Measurements from ENCODE around the gene UTP14A. TPM values are rescaled to one million over a fixed set of nuclear protein-coding genes. Genes with fewer than 3 reads are reported as not detected.

The UTP14A gene
- total RNA-seq, 2 donors from 2014 or later: 31.5 to 54.8 TPM

- DNase-seq (ENCODE audit: low spot score): peak; percentile 77
- H3K27ac Mint-ChIP-seq: no peak overlapping the region
- H3K36me3 Mint-ChIP-seq: no peaks in the 10 kb centered on the region
- peaks cover 0 to 2% of the 10 kb centered on the region in 2 donors for H3K27me3 Mint-ChIP-seq
- ATAC-seq: peak; percentile 84 to 86
- peak overlapping the region; percentile 87 for H3K4me3 Mint-ChIP-seq
- no peaks in the 10 kb centered on the region for H3K9me3 Mint-ChIP-seq
- peaks cover 0 to 8% of the 10 kb centered on the region in 2 donors for H3K4me1 Mint-ChIP-seq (ENCODE audit: low read depth in 2 of 2)
Measured at GRCh38 chrX:129932016-129932820, 26.3 kb downstream of the UTP14A start.

GRCh38 chrX:129932821-129933321, 26.9 kb downstream of the UTP14A start:
- H3K4me1 Mint-ChIP-seq (ENCODE audit: low read depth in 2 of 2): peaks cover 0 to 8% of the 10 kb centered on the region in 2 donors
- H3K4me3 Mint-ChIP-seq: peak overlapping the region; percentile 39
- H3K27ac Mint-ChIP-seq: no peak overlapping the region
- H3K36me3 Mint-ChIP-seq: no peaks in the 10 kb centered on the region
- no peaks in the 10 kb centered on the region for H3K9me3 Mint-ChIP-seq
- no peak for DNase-seq (ENCODE audit: low spot score)
- H3K27me3 Mint-ChIP-seq: peaks cover 0 to 2% of the 10 kb centered on the region in 2 donors
- ATAC-seq: no peak

- H3K4me1 Mint-ChIP-seq (ENCODE audit: low read depth in 2 of 2): peaks cover 0 to 8% of the 10 kb centered on the region in 2 donors
- H3K27me3 Mint-ChIP-seq: peaks cover 6 to 7% of the 10 kb centered on the region in 2 donors
- H3K9me3 Mint-ChIP-seq: no peaks in the 10 kb centered on the region
- DNase-seq (ENCODE audit: low spot score) (no peak), ATAC-seq (no peak)
- H3K27ac Mint-ChIP-seq: no peak overlapping the region
- no peaks in the 10 kb centered on the region for H3K36me3 Mint-ChIP-seq
- H3K4me3 Mint-ChIP-seq: peak overlapping the region; percentile 73
Measured at GRCh38 chrX:129933700-129934099, 27.7 kb downstream of the UTP14A start.

- Mint-ChIP-seq H3K27ac (no peak overlapping the region), H3K27me3 (peaks cover 6 to 10% of the 10 kb centered on the region in 2 donors), H3K36me3 (no peaks in the 10 kb centered on the region), H3K4me1 (ENCODE audit: low read depth in 2 of 2) (peaks cover 0 to 8% of the 10 kb centered on the region in 2 donors), H3K4me3 (no peak overlapping the region), H3K9me3 (no peaks in the 10 kb centered on the region)
- no peak for ATAC-seq
- DNase-seq (ENCODE audit: low spot score): no peak
Measured at GRCh38 chrX:129934461-129934860, 28.5 kb downstream of the UTP14A start.

- no peak overlapping the region for H3K4me3 Mint-ChIP-seq
- H3K27me3 Mint-ChIP-seq: peaks cover 6 to 11% of the 10 kb centered on the region in 2 donors
Measured at GRCh38 chrX:129934952-129935351, 29.0 kb downstream of the UTP14A start.

GRCh38 chrX:129938081-129938480, 32.1 kb downstream of the UTP14A start:
- ATAC-seq: no peak
- DNase-seq (ENCODE audit: low spot score): no peak
- peaks cover 6 to 14% of the 10 kb centered on the region in 2 donors for H3K27me3 Mint-ChIP-seq
- no peak overlapping the region for H3K4me3 Mint-ChIP-seq
- H3K4me1 Mint-ChIP-seq (ENCODE audit: low read depth in 2 of 2): peaks cover 0 to 3% of the 10 kb centered on the region in 2 donors
- H3K9me3 Mint-ChIP-seq: no peaks in the 10 kb centered on the region
- peak overlapping the region in 1 of 2 donors; percentile 17 for H3K27ac Mint-ChIP-seq
- H3K36me3 Mint-ChIP-seq: no peaks in the 10 kb centered on the region

More at GRCh38 chrX:129934952-129935351, 29.0 kb downstream of the UTP14A start:
- ATAC-seq (no peak), DNase-seq (ENCODE audit: low spot score) (no peak)
- H3K4me1 Mint-ChIP-seq (ENCODE audit: low read depth in 2 of 2): peaks cover 0 to 8% of the 10 kb centered on the region in 2 donors
- H3K36me3 Mint-ChIP-seq: no peaks in the 10 kb centered on the region
- no peaks in the 10 kb centered on the region for H3K9me3 Mint-ChIP-seq
- H3K27ac Mint-ChIP-seq: no peak overlapping the region

GRCh38 chrX:129939986-129940385, 34.0 kb downstream of the UTP14A start:
- Mint-ChIP-seq H3K9me3 (no peaks in the 10 kb centered on the region), H3K27me3 (peaks cover 6 to 11% of the 10 kb centered on the region in 2 donors), H3K36me3 (no peaks in the 10 kb centered on the region), H3K4me3 (no peak overlapping the region), H3K4me1 (ENCODE audit: low read depth in 2 of 2) (no peaks in the 10 kb centered on the region), H3K27ac (no peak overlapping the region)
- no peak for ATAC-seq
- no peak for DNase-seq (ENCODE audit: low spot score)

GRCh38 chrX:129940721-129941120, 34.8 kb downstream of the UTP14A start:
- H3K27ac Mint-ChIP-seq: no peak overlapping the region
- DNase-seq (ENCODE audit: low spot score) (no peak), ATAC-seq (no peak)
- no peaks in the 10 kb centered on the region for H3K36me3 Mint-ChIP-seq
- H3K4me3 Mint-ChIP-seq: no peak overlapping the region
- H3K27me3 Mint-ChIP-seq: peaks cover 6 to 11% of the 10 kb centered on the region in 2 donors
- no peaks in the 10 kb centered on the region for H3K4me1 Mint-ChIP-seq (ENCODE audit: low read depth in 2 of 2)
- H3K9me3 Mint-ChIP-seq: no peaks in the 10 kb centered on the region

GRCh38 chrX:129945131-129945530, 39.2 kb downstream of the UTP14A start:
- ATAC-seq: no peak
- DNase-seq (ENCODE audit: low spot score): no peak
- no peaks in the 10 kb centered on the region for H3K9me3 Mint-ChIP-seq

GRCh38 chrX:129953334-129953648, 47.3 kb downstream of the UTP14A start:
- no peaks in the 10 kb centered on the region for H3K9me3 Mint-ChIP-seq
- DNase-seq (ENCODE audit: low spot score) (no peak), ATAC-seq (no peak)
- no peak overlapping the region for H3K4me3 Mint-ChIP-seq
- H3K27me3 Mint-ChIP-seq: peaks cover 0 to 5% of the 10 kb centered on the region in 2 donors
- H3K27ac Mint-ChIP-seq: no peak overlapping the region
- H3K36me3 Mint-ChIP-seq: no peaks in the 10 kb centered on the region
- H3K4me1 Mint-ChIP-seq (ENCODE audit: low read depth in 2 of 2): peaks cover 8 to 11% of the 10 kb centered on the region in 2 donors

More at GRCh38 chrX:129945131-129945530, 39.2 kb downstream of the UTP14A start:
- Mint-ChIP-seq H3K4me1 (ENCODE audit: low read depth in 2 of 2) (no peaks in the 10 kb centered on the region), H3K27ac (no peak overlapping the region), H3K27me3 (peaks cover 0 to 8% of the 10 kb centered on the region in 2 donors), H3K36me3 (no peaks in the 10 kb centered on the region), H3K4me3 (no peak overlapping the region)

GRCh38 chrX:129953881-129954280, 47.9 kb downstream of the UTP14A start:
- H3K4me1 Mint-ChIP-seq (ENCODE audit: low read depth in 2 of 2): peaks cover 12 to 14% of the 10 kb centered on the region in 2 donors
- DNase-seq (ENCODE audit: low spot score) (no peak), ATAC-seq (no peak)
- H3K27me3 Mint-ChIP-seq: peaks cover 0 to 8% of the 10 kb centered on the region in 2 donors
- H3K36me3 Mint-ChIP-seq: no peaks in the 10 kb centered on the region
- no peaks in the 10 kb centered on the region for H3K9me3 Mint-ChIP-seq
- H3K4me3 Mint-ChIP-seq: no peak overlapping the region
- no peak overlapping the region for H3K27ac Mint-ChIP-seq

GRCh38 chrX:129954804-129955203, 48.8 kb downstream of the UTP14A start:
- Mint-ChIP-seq H3K9me3 (no peaks in the 10 kb centered on the region), H3K36me3 (no peaks in the 10 kb centered on the region), H3K4me3 (no peak overlapping the region), H3K27ac (no peak overlapping the region), H3K4me1 (ENCODE audit: low read depth in 2 of 2) (peaks cover 12 to 14% of the 10 kb centered on the region in 2 donors), H3K27me3 (peaks cover 0 to 7% of the 10 kb centered on the region in 2 donors)
- ATAC-seq: no peak
- DNase-seq (ENCODE audit: low spot score): no peak

- no peak overlapping the region for H3K27ac Mint-ChIP-seq
Measured at GRCh38 chrX:129955682-129956081, 49.7 kb downstream of the UTP14A start.

GRCh38 chrX:129956145-129956544, 50.2 kb downstream of the UTP14A start:
- peaks cover 12 to 14% of the 10 kb centered on the region in 2 donors for H3K4me1 Mint-ChIP-seq (ENCODE audit: low read depth in 2 of 2)
- peaks cover 0 to 8% of the 10 kb centered on the region in 2 donors for H3K27me3 Mint-ChIP-seq
- ATAC-seq (no peak), DNase-seq (ENCODE audit: low spot score) (no peak)
- H3K27ac Mint-ChIP-seq: no peak overlapping the region
- no peaks in the 10 kb centered on the region for H3K36me3 Mint-ChIP-seq
- H3K4me3 Mint-ChIP-seq: peak overlapping the region; percentile 40
- H3K9me3 Mint-ChIP-seq: no peaks in the 10 kb centered on the region

More at GRCh38 chrX:129955682-129956081, 49.7 kb downstream of the UTP14A start:
- Mint-ChIP-seq H3K36me3 (no peaks in the 10 kb centered on the region), H3K9me3 (no peaks in the 10 kb centered on the region), H3K27me3 (peaks cover 0 to 8% of the 10 kb centered on the region in 2 donors), H3K4me3 (peak overlapping the region; percentile 6), H3K4me1 (ENCODE audit: low read depth in 2 of 2) (peaks cover 12 to 14% of the 10 kb centered on the region in 2 donors)
- DNase-seq (ENCODE audit: low spot score) (no peak), ATAC-seq (no peak)

Data from natural killer cell treated with Interleukin-12 subunit alpha and Interleukin-12 subunit beta and Interleukin-15 and Interleukin-18, amount 100 ng/mL, for 72 hours (primary cell).